Activated T-helper 1 cell treated with Interleukin-2 at 50 U/mL for 16 hours (primary cell): Measurements from ENCODE around the gene SLC5A5.
"Not testable (repeated sequence)": the region's sequence is repeated elsewhere in the genome, so short reads cannot be mapped to it uniquely, and the experiment has no call there.

Experiments
- DNase-seq: peaks from one replicate; pipeline ENCODE4 v3.0.0-alpha.2; 2020; ENCODE audit warnings: low read depth

SLC5A5 gene

DNA sequence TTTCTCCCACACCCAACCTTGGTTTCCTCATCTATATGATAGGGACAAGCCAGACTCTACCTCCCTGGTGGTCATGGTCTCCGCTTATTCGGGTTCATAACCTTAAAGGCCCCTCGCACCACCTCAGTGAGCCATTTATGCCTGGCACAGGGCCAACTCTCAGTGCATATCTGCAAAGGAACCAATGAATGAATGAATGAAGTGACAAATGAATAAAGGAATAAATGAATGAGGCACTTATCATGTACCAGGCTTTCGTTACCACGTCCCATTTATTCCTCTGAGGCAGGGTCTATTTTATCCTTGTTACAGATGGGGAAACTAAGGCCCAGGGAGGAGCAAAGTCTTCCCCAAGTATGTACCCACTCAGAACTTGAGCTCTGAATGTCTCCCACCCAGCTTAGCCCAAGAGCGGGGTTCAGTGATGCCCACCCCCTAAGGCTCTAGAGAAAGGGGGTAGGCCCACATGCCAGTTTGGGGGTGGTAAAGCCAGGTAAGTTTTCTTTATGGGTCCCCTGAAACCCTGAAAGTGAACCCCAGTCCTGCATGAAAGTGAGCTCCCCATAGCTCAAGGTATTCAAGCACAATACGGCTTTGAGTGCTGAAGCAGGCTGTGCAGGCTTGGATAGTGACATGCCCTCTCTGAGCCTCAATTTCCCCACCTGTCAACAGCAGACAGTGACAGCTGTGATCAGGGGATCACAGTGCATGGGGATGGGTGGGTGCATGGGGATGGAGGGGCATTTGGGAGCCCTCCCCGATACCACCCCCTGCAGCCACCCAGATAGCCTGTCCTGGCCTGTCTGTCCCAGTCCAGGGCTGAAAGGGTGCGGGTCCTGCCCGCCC is 490 bp upstream of the SLC5A5 start:
- no peak for DNase-seq

- DNase-seq: peak; percentile 41
Measured at GRCh38 chr19:17872251-17873001, 681 bp downstream of the SLC5A5 start.

- peak; percentile 55 for DNase-seq
Measured at GRCh38 chr19:17873786-17874757, 2.3 kb downstream of the SLC5A5 start.

DNA sequence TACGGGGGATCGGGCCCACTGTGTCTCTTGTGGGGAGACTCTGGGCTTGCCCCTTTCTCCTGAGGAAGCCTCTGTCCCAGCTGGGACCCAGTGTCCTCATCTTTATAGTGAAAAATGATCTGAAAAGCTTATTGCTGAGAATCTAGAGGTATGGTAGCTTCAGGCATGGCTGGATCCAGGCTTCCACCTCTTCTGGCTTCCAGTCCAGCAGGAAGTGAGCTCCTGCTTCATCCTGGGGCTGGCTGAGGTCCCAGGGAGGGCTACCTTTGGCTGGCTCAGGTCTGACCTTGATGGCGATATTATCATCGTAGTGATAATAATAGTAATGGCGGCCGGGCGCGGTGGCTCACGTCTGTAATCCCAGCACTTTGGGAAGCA is 3.0 kb downstream of the SLC5A5 start:
- DNase-seq: no peak

DNA sequence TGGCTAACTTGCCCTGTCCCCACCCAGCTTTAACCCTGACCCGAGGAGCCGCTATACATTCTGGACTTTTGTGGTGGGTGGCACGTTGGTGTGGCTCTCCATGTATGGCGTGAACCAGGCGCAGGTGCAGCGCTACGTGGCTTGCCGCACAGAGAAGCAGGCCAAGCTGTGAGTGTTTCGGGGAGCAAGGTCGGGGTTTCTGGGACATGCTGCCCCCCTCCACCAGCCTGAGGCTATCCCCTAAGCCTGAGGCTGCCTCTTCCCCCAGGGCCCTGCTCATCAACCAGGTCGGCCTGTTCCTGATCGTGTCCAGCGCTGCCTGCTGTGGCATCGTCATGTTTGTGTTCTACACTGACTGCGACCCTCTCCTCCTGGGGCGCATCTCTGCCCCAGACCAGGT is 6.0 kb downstream of the SLC5A5 start:
- no peak for DNase-seq

GRCh38 chr19:17879466-17879865 is 7.7 kb downstream of the SLC5A5 start:
- no peak for DNase-seq

DNA sequence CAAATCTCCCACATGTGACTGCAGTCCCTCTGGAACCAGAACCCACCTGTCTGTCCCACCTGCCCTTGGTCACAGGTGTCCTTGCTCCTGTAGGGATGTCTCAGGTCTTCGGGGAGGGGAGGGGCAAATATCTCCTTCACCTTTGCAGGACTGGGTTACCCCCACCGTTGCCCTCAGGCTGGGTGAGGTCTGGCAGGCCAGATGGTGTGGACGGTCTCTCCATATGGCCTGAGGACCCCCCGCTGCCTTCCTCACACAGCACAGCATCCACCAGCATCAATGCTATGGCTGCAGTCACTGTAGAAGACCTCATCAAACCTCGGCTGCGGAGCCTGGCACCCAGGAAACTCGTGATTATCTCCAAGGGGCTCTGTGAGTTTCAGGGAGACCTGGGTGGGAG is 10.0 kb downstream of the SLC5A5 start:
- no peak for DNase-seq

GRCh38 chr19:17883627-17884410 is 12.1 kb downstream of the SLC5A5 start:
- DNase-seq: no peak

GRCh38 chr19:17886515-17886914 is 14.8 kb downstream of the SLC5A5 start:
- no peak for DNase-seq

DNA sequence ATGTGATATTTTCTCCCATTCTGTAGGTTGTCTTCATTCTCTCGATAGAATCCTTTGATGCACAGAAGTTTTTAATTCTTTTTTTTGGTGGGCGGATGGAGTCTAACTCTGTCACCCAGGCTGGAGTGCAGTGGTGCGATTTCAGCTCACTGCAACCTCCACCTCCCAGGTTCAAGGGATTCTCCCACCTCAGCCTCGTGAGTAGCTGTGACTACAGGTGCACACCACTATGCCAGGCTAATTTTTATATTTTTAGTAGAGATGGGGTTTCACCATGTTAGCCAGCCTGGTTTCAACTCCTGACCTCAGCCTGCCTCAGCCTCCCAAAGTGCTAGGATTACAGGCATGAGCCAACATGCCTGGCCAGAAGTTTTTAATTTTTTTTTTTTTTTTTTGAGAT is 15.5 kb downstream of the SLC5A5 start:
- not testable (repeated sequence) for DNase-seq

DNA sequence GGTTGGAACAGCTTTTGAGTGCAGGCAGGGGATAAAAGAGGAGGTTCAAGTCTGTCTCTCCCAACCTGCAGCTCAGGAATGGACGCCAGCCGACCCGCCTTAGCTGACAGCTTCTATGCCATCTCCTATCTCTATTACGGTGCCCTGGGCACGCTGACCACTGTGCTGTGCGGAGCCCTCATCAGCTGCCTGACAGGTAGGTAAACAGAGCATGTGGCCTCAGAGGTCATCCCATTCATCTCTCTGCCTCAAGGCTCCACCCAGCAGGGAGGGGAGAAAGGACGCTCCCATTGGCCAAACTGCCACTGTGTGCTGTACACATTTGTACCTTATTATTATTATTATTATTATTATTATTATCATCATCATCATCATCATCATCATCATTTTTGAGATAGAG is 16.5 kb downstream of the SLC5A5 start:
- DNase-seq: no peak

DNA sequence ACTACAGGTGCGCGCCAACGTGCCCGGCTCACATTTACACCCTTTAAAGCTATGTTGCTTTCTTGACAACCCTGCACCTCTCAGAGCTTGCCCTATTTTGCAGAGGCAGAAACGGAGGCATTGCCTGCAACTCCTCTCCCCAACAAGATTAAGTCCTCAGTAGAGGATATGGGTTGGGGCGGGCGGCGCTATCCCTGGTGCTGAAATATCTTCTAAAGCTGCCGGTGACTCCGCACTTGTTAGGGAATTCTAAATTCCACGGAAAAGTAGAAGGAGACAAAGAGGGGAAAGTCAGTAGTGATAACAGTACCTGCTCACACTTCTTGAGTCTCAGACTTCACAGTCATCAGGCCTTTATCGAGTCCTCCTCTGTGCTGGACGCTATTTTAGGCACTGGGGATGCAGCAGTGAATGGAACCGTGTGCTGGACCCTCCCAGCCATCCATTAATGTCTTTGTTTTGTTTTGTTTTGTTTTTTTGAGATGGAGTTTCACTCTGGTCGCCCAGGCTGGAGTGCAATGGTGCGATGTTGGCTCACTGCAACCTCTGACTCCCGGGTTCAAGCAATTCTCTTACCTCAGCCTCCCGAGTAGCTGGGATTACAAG is 18.0 kb downstream of the SLC5A5 start:
- DNase-seq: no peak

- no peak for DNase-seq
Measured at GRCh38 chr19:17893766-17894165, 22.0 kb downstream of the SLC5A5 start.

DNA sequence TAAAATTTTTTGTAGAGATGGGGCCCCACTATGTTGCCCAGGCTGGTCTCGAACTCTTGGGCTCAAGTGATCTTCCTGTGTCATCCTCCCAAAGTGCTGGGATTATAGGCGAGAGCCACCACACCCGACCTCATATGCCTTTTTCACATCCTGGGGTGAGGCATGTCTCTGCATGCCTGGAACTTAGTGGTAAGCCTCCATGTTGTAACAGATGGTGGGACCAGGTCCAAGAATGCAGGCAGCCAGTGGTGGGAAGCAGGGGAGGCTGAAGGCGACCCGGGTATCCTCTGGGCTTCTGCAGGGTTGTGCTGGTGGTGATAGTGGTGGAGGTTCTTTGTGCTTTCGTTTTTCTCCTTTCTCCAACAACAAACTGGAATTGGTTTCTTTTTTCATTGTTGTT is 31.0 kb downstream of the SLC5A5 start:
- DNase-seq: no peak

GRCh38 chr19:17908244-17908643 is 36.5 kb downstream of the SLC5A5 start:
- DNase-seq: no peak

- no peak for DNase-seq
Measured at GRCh38 chr19:17909003-17909732, 37.4 kb downstream of the SLC5A5 start.

DNA sequence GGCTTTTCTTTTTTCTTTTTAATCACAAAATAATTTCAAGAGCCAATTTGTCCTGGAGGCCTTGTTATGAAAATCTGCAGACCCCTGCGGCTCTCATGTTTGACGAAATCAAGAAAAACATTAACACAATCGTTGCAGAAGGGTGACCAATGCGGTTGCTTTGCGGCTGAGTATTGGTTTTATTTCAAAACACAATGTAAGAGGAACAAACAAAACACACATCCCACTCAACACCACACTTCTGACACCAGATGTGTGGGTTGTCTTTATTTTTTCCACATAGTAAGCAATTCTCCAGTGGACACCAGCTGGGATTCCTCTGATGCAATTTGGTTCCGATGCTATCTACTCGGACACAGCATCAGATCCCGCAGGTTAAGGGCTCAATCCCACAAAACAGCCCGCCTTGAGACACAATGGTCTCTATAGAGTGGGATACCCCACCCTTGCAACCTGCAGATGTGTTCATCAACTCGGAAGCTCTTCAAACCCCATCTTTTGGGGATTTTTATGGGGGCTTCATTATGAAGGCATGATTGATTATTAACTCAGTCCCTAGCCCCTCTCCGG is 39.1 kb downstream of the SLC5A5 start:
- DNase-seq: no peak

DNA sequence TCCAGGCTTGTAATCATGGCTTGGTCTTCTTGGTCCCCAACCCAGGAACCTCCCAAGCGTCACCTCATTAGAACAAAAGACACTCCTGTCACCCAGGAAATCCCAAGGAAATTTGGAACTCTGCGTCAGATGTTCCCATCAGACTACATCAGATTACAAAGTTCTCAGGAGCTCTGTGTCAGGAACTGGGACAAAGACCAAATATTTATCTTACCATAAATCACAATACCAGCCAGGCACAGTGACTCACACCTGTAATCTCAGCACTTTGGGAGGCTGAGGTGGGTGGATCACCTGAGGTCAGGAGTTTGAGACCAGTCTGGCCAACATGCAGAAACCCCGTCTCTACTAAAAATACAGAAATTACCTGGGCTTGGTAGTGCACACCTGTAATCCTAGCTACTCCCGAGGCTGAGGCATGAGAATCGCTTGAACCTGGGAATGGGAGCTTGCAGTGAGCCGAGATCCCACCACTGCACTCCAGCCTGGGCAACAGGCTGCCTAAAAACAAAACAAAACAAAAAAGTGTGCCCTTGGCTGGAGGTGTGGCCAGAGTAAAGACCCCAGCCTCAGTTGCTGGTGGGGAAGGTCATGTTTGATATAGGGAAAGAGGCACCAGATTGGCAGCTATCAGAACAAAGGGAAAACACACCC is 44.3 kb downstream of the SLC5A5 start:
- DNase-seq: no peak

DNA sequence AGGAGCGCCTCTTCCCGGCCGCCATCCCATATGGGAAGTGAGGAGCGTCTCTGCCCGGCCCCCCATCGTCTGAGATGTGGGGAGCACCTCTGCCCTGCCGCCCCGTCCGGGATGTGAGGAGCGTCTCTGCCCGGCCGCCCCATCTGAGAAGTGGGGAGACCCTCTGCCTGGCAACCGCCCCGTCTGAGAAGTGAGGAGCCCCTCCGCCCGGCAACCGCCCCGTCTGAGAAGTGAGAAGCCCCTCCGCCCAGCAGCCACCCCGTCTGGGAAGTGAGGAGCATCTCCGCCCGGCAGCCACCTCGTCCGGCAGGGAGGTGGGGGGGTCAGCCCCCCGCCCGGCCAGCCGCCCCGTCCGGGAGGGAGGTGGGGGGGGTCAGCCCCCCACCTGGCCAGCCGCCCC is 46.4 kb downstream of the SLC5A5 start:
- DNase-seq: not testable (repeated sequence)
